Endothelial cell (in vitro differentiated cells): Measurements from ENCODE around the gene SNX19. TPM values are rescaled to one million over a fixed set of nuclear protein-coding genes. Genes with fewer than 3 reads are reported as not detected.

Experiments
- DNase-seq: peaks from one replicate; pipeline ENCODE4 v3.0.0; 2021; ENCODE audit warnings: low spot score
- H3K27ac Mint-ChIP-seq: one replicate; pipeline ENCODE4 v1.8.0; 2021; ENCODE audit warnings: mixed read lengths, inconsistent platforms; ENCODE audit not compliant: unreplicated experiment
- H3K27me3 Mint-ChIP-seq: one replicate; pipeline ENCODE4 v1.8.0; 2021; ENCODE audit warnings: mild to moderate bottlenecking, moderate library complexity, mixed read lengths, inconsistent platforms; ENCODE audit not compliant: unreplicated experiment
- H3K36me3 Mint-ChIP-seq: one replicate; pipeline ENCODE4 v1.8.0; 2021; ENCODE audit warnings: mild to moderate bottlenecking, low read depth, mixed read lengths, inconsistent platforms; ENCODE audit not compliant: unreplicated experiment
- H3K4me1 Mint-ChIP-seq: one replicate; pipeline ENCODE4 v1.8.0; 2021; ENCODE audit warnings: mild to moderate bottlenecking, mixed read lengths, inconsistent platforms; ENCODE audit not compliant: unreplicated experiment
- H3K4me3 Mint-ChIP-seq: one replicate; pipeline ENCODE4 v1.8.0; 2021; ENCODE audit warnings: mild to moderate bottlenecking, mixed read lengths, inconsistent platforms; ENCODE audit not compliant: unreplicated experiment
- H3K9me3 Mint-ChIP-seq: one replicate; pipeline ENCODE4 v1.8.0; 2021; ENCODE audit warnings: mixed read lengths, inconsistent platforms; ENCODE audit not compliant: unreplicated experiment
- total RNA-seq: library from RNA; stranded (reverse); fragmentation: NEBNext Ultra II Directional; extraction: Animal tissue kit (Norgen Biotek cat#: 25700); gene quantifications from one replicate; pipeline ENCODE4 v1.2.1, GENCODE V29; 2021; ENCODE audit not compliant: unreplicated experiment
- TF ChIP-seq, protein P1 (sequence below): fragments of 200-600 bp; sonication (generic); IDR thresholded peaks from one replicate; pipeline ENCODE4 v1.5.0; 2021; ENCODE audit warnings: antibody characterized with exemption; ENCODE audit not compliant: unreplicated experiment

Gene SNX19
- total RNA-seq, 1 donor from 2014 or later, result 47.9 TPM

DNA sequence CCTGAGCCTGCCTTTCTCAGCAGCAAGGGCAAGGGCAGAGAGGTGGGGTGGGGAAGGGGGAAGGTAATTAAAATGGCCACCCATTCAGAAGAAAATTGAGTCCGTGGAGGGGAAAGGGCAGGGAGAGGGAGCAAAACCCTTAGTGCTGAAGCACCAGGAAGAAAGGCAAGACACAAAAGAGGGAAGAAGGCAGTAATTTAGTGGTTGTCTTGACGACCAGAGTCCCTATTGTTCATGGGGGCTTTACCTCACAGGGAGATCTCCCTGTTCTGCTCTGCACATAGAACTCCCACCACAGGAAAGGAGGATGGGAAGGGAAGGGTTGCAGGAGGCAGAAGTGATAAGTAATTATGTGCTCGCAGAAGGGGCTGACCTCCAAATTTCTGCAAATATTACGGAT is 23.4 kb downstream of the SNX19 start:
- peak overlapping the region; percentile 95 for H3K27ac Mint-ChIP-seq
- H3K36me3 Mint-ChIP-seq, result peaks cover 18% of the 10 kb centered on the region
- peaks cover 2% of the 10 kb centered on the region for H3K27me3 Mint-ChIP-seq
- DNase-seq, result peak; percentile 20
- H3K4me1 Mint-ChIP-seq, result peaks cover 22% of the 10 kb centered on the region
- no peak overlapping the region for H3K4me3 Mint-ChIP-seq
- TF ChIP-seq, protein P1, sequence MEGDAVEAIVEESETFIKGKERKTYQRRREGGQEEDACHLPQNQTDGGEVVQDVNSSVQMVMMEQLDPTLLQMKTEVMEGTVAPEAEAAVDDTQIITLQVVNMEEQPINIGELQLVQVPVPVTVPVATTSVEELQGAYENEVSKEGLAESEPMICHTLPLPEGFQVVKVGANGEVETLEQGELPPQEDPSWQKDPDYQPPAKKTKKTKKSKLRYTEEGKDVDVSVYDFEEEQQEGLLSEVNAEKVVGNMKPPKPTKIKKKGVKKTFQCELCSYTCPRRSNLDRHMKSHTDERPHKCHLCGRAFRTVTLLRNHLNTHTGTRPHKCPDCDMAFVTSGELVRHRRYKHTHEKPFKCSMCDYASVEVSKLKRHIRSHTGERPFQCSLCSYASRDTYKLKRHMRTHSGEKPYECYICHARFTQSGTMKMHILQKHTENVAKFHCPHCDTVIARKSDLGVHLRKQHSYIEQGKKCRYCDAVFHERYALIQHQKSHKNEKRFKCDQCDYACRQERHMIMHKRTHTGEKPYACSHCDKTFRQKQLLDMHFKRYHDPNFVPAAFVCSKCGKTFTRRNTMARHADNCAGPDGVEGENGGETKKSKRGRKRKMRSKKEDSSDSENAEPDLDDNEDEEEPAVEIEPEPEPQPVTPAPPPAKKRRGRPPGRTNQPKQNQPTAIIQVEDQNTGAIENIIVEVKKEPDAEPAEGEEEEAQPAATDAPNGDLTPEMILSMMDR, result no peak
- H3K9me3 Mint-ChIP-seq, result no peaks in the 10 kb centered on the region

DNA sequence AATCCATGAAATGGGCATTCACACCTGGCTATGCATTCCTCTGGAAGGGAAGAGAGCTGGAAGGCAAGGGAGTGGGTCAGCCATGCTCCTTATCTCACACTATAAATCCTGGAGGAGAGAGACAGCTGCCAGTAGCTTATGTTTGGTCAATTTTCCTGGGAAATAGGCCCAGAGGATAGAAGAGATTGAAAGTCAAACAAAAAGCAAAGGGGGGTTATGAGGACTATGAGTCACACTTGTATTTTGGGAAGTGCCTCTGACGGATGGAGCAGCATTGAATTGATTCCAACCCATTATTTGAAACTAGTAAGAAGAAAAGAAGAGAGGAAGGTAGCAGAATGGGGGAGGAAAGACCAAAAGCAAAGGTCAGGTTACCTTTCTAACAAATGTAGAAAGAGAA is 25.0 kb downstream of the SNX19 start:
- H3K27ac Mint-ChIP-seq, result no peak overlapping the region
- H3K4me1 Mint-ChIP-seq, result peaks cover 37% of the 10 kb centered on the region
- TF ChIP-seq, protein P1, result no peak
- no peaks in the 10 kb centered on the region for H3K27me3 Mint-ChIP-seq
- no peaks in the 10 kb centered on the region for H3K9me3 Mint-ChIP-seq
- peaks cover 7% of the 10 kb centered on the region for H3K36me3 Mint-ChIP-seq
- H3K4me3 Mint-ChIP-seq, result no peak overlapping the region
- no peak for DNase-seq

DNA sequence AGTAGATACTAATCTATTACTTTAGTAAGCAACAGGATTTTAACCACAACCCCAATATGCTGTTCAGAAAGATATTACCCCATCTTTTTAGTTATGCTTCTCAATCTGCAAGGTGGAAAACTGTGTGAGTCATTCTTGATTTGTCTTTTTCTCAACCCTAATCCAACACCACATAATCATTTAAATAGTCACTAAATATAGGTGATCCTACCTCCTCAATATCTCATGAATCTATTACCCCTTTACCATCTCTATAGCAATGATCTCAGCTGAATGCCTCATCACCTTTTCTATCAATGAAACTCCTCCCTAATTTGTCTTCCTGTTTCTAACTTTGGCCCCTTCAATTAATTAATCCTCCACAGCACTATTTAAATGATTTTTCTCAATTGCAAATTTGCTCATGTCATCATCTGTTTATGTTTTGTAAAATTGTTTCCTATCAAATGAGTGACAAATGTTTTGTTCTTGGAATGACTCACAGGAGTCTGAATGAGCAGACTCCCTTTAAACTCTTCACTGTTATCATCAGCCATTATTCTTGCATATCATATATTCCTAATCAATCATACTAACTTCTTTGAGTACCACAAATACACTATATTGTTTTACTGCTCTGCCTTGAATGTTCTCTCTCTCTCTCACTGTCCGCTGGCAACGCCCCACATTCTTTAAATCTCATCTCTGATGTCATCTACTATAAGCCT is 26.1 kb downstream of the SNX19 start:
- Mint-ChIP-seq H3K36me3 (no peaks in the 10 kb centered on the region), H3K27ac (no peak overlapping the region), H3K27me3 (no peaks in the 10 kb centered on the region), H3K4me3 (no peak overlapping the region), H3K4me1 (peaks cover 47% of the 10 kb centered on the region), H3K9me3 (no peaks in the 10 kb centered on the region)
- DNase-seq, result no peak
- TF ChIP-seq, protein P1, result no peak

DNA sequence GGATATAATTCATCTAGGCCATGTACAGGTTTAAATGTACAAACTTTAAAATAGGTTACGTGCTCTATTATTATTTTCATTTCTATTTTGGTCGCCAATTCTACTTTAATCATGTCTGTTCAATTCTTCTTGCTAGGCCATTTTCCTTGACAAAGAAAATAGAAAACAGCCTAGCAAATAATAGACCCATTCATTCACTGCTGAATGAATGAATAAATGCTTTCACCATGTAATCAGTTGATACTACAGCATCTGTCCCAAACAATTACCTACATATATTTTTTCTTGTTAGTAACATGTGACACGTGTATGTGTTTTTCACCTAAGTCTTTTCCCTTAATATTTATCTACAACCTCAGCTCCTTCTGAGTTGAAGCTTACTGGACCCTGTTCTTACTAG is 27.5 kb downstream of the SNX19 start:
- Mint-ChIP-seq H3K36me3 (peaks cover 3% of the 10 kb centered on the region), H3K27me3 (no peaks in the 10 kb centered on the region), H3K27ac (no peak overlapping the region), H3K9me3 (no peaks in the 10 kb centered on the region), H3K4me1 (peaks cover 46% of the 10 kb centered on the region), H3K4me3 (no peak overlapping the region)
- TF ChIP-seq, protein P1, result no peak
- DNase-seq, result no peak

DNA sequence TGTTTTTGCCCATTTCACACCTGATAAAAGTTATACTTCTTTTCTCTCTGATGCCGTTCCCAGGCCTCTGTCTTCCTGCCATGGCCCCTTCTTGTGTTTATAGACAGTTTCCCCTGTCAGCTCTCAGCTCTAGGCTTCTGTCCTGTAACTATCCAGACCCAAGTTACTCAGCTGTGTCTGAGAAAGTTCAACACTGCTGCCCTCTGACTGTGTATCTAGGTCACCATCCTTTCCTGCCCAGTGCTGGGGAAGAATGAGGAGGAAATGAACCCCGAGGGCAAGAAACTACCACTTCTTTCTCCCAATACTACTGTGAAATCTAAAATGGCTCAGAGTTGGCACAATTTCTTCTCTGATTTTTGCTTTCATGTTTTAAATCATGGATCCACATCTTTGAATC is 29.6 kb downstream of the SNX19 start:
- Mint-ChIP-seq H3K4me1 (peaks cover 32% of the 10 kb centered on the region), H3K27me3 (no peaks in the 10 kb centered on the region), H3K36me3 (peaks cover 9% of the 10 kb centered on the region), H3K27ac (peak overlapping the region; percentile 89), H3K4me3 (no peak overlapping the region), H3K9me3 (no peaks in the 10 kb centered on the region)
- DNase-seq, result no peak
- TF ChIP-seq, protein P1, result no peak
